ENCODE results near the gene ST14.
"Not testable (repeated sequence)": the region's sequence is repeated elsewhere in the genome, so short reads cannot be mapped to it uniquely, and the experiment has no call there.

ST14 gene

GRCh38 chr11:130165601-130166456 lies 6.2 kb downstream of the ST14 start:
- DNase-seq: no peak

- DNase-seq: peak; percentile 7
Observed at GRCh38 chr11:130166457-130166784, 6.8 kb downstream of the ST14 start.

GRCh38 chr11:130167146-130167545 lies 7.6 kb downstream of the ST14 start:
- no peak for DNase-seq

- no peak for DNase-seq
Observed at GRCh38 chr11:130168105-130168504, 8.5 kb downstream of the ST14 start.

GRCh38 chr11:130170345-130170744 lies 10.8 kb downstream of the ST14 start:
- DNase-seq: no peak

GRCh38 chr11:130171534-130171933 lies 12.0 kb downstream of the ST14 start:
- DNase-seq: no peak

- not testable (repeated sequence) for DNase-seq
Observed at GRCh38 chr11:130172001-130172400, 12.4 kb downstream of the ST14 start.

- no peak for DNase-seq
Observed at GRCh38 chr11:130174642-130175041, 15.1 kb downstream of the ST14 start.

- no peak for DNase-seq
Observed at GRCh38 chr11:130175898-130176297, 16.3 kb downstream of the ST14 start.

- no peak for DNase-seq
Observed at GRCh38 chr11:130177782-130178181, 18.2 kb downstream of the ST14 start.

- no peak for DNase-seq
Observed at GRCh38 chr11:130178441-130179339, 19.1 kb downstream of the ST14 start.

- DNase-seq: no peak
Observed at GRCh38 chr11:130179396-130180306, 20.1 kb downstream of the ST14 start.

GRCh38 chr11:130180491-130180890 lies 20.9 kb downstream of the ST14 start:
- no peak for DNase-seq

- no peak for DNase-seq
Observed at GRCh38 chr11:130180896-130181294, 21.3 kb downstream of the ST14 start.

- no peak for DNase-seq
Observed at GRCh38 chr11:130181295-130182272, 22.0 kb downstream of the ST14 start.

GRCh38 chr11:130183878-130184610 lies 24.5 kb downstream of the ST14 start:
- DNase-seq: no peak

GRCh38 chr11:130187096-130187495 lies 27.5 kb downstream of the ST14 start:
- no peak for DNase-seq

GRCh38 chr11:130188047-130188446 lies 28.5 kb downstream of the ST14 start:
- no peak for DNase-seq

GRCh38 chr11:130188585-130189347 lies 29.2 kb downstream of the ST14 start:
- DNase-seq: no peak
